Amygdala (tissue), 56 donors: ENCODE measurements around the gene PRKAG2.
A peak's percentile ranks its signal among the peaks of the same experiment; 100 is the strongest.
"Not testable (repeated sequence)": the region's sequence is repeated elsewhere in the genome, so short reads cannot be mapped to it uniquely, and the experiment has no call there.

ENCODE experiments used
- DNase-seq, 56 donors: peaks; one replicate each; lab custom pipeline; 2025; lab: John Stamatoyannopoulos, UW

The PRKAG2 gene

DNA sequence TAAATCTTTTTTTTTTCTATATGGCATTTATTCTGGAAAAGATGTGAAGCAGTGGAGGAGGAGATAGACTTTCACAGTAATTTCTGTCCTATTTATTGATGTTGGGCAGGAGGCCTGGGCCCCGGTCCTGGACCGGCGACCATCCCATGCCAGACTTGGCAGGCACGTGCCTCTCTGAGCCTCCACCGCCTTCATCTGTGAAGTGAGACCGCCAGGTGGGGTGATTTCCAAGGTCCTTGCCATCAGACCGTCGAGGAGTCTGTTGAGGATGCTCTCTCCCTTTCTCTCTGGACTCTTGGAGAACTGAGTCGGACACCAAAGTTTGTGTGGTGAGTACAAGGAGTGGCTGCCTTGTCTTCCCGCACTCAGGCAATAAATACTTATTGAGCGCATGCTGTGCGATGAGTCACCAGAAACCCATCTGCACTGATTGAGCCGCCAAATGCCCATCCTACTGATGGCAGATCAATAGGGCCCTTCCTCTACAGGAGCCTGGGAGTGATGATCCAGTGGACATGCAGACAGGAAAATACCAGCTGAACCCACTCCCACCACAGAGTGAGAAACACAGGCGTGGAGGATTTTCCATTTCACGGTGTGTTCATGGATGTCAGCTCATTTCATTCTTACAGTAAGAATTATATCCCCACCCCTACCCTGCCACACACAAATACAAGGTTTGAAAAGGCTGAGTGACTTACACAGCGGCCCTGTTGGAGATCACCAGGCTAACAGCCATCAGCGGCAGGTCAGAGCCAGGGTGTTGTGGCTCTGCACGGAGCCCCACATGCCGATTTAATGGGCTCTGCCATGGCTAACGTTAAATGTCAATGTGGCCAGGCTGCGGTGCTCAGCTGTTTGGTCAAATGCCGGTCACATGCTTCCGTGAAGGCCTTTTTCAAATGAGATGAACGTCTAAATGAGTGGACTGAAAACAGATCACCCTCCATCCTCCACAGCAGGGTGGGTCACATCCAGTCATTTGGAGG lies 11.5 kb upstream of the PRKAG2 start:
- DNase-seq = no peak

DNA sequence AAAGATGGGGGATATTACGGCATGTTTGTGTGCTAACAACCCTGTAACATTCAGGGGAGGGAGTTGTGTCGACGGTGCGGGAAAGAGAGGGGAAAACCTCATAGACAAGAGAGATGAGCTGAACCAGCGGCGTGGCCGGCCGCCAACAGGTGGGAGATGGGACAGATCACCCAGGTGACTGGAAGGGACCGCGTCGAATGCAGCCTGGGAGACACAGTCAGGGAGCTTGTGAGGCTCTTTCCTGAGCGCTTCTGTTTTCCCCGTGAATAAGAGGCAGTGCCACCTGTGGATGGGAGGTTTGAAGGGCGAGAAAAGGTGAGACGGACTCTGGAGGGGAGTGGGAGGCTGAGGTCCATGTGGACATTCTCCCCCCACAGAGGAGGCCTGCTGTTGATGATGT lies 9.9 kb upstream of the PRKAG2 start:
- no peak for DNase-seq

DNA sequence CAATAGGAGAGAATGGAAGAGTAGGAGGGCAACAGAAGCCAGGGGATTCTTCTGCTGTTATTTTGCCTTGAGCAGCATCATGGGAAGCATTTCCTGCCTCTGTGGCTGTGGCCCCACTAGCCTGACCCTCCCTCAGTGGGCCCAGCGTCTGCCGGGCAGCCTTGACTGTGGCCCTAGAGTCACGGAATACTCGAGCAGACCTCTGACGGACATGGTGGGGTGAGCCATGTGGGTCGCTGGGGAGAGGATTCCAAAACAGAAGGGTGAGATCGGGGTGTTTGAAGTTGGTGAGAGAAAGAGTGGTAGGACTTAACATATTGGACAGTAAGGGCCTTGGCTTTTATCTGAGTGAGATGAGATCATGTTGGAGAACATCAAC lies 8.3 kb upstream of the PRKAG2 start:
- no peak for DNase-seq

GRCh38 chr7:151884312-151885201 lies 7.6 kb upstream of the PRKAG2 start:
- no peak for DNase-seq

- no peak for DNase-seq
These were observed 6.9 kb upstream of the PRKAG2 start for GRCh38 chr7:151883857-151884256.

DNA sequence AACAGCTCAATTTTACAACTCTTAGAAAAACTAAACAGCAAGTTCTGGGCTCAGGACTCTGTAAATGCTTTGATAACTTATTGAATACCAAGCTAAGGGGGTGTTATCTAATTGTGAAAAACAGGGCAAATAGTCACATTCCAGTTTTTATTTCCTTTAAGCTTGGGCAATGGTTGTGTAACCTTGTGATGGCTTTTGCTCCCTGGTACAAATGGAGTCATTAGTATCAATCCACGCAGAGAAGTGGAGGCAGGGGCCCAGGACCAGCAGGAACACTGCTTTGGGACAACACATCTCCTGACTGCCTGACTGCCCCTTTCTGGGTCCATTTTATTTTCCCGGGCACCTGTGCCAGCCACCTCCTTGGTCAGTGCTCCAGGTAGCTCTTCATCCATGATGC lies 5.8 kb upstream of the PRKAG2 start:
- DNase-seq = no peak

GRCh38 chr7:151880688-151881087 lies 3.8 kb upstream of the PRKAG2 start:
- DNase-seq = no peak

- peak in 7 of 56 donors; percentile 15 to 38 (median 24) for DNase-seq
These were observed 1.3 kb upstream of the PRKAG2 start for GRCh38 chr7:151877911-151878835.

DNA sequence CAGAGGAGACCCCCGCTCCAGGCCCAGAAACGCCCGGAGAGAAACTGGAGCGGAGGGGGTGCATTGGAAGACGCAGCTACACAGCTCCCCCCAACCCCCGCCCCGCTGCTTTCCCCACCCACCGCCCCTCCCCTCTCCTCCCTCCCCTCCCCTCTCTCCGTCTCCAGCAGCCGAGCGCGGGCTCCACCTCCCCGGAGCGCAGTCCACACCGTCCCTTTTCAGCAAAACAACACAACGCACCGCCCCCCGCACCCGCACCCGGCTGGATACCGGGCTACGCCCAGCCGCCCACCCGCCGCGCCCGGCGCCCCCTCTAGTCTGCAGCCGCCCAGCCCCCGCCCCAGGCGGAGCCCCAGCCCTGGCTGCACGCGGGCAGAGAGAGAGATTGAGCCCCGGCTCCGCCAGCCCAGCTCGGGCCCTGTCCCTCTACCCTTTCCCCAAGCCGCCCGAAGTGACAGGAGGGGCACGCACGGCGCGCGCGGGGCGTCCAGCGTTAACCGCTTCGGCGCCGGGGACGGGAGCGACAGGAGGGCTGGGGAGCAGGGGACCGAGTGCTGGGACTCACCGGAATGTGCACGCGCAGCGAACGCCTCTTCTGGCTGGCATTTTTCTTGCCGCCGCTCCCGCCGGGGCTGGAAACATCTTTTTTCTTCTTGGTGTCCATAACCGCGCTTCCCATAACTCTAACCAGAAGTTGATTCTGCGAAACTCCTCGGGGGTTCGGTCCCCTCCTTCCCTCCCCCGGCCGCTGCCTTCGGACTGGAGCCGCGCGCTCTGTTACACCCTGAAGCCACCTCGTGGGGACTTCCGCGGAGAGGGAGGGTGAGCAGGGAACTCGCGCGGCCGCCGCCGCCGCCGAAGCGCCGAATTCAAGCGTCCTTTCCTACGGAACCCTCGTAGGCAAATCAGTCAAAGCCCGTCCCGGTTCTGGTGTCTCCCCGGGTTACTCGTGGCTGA lies 695 bp downstream of the PRKAG2 start:
- peak in 52 of 56 donors; percentile 12 to 85 (median 62) for DNase-seq

DNA sequence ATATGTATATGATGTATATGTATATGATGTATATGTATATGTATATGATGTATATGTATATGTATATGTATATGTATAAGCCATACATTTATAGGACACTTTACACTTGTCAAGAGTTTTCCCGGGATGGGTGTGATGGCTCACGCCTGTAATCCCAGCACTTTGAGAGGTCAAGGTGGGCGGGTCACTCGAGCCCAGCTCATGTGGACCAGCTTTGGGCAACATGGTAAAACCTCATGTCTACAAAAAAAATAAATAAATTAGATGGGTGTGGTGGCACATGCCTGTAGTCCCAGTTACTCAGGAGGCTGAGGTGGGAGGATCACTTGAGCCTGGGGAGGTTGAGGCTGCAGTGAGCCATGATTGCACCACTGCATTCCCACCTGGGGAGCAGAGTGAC lies 2.4 kb downstream of the PRKAG2 start:
- DNase-seq = not testable (repeated sequence)

GRCh38 chr7:151873402-151873965 lies 3.4 kb downstream of the PRKAG2 start:
- DNase-seq = no peak

GRCh38 chr7:151872531-151873401 lies 4.1 kb downstream of the PRKAG2 start:
- no peak for DNase-seq

- peak in 2 of 56 donors; percentile 11 to 23 for DNase-seq
These were observed 5.0 kb downstream of the PRKAG2 start for GRCh38 chr7:151871904-151872303.

DNA sequence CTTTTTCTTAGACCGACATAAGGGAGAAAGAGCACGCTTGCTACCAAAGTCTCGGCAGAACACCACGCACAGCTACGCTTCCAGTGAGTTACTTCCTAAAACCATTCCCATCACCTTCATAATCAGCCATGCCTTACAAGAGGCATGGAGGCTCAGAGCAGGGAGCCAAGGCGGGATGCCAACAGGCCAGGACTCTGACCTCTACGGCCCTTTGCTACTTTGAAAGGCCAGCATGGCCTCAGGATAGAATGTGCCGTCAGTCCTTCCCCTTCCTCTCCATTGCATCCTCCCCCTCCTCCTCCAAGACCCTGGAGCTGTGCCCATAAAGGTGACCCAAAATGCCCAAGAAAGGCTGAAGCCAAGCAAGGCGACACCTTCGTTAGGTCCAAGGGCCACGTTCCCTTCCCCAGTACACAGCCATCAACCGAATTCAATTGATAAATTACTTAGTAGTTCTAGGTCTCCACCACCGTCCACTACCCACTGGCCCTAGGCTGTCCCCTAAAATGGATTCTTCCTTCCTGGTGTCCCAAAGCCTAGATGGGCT lies 5.7 kb downstream of the PRKAG2 start:
- no peak for DNase-seq

DNA sequence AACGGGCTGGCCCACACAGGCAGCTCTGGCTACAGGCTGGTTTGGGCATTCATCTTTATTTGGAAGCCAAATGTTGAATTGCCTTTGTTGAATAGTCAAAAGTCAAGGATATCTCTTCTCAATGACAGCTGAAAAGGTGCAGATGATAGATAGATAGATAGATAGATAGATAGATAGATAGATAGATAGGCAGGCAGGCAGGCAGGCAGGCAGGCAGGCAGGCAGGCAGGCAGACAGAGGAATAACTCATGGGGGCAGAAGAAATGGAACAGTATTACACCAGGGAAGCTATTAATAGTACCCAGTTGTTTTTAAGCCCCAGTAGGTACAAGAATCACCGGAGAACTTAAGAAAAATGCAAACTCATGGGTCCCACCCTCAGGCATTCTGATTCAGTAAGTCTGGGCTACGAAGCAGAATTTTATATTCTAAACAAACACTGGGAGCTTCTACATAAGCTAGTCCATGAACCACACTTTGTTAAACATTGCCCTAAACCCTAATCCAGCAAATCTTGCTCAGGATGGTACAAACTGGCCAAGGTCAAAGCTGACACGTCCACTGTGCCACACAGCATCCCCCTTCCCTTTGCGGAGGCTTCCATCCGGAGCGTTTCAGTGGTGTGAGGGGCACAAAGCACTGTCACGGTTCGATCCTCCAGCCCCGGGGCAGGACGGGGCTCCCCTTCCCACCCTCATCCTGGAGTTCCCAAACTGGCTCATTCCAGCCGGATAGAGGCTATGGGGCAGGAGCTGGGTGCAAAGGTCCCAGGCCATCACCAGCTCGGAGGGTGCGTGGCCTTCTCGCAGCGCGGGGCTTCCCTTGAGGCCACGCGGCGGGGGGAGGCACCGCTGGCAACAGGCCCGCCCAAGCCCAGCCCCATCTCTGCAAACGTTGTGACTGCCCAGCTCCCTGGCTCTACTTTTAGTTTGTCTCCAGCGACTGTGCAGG lies 6.7 kb downstream of the PRKAG2 start:
- DNase-seq = no peak

- peak in 1 of 56 donors; percentile 14 for DNase-seq
These were observed 7.5 kb downstream of the PRKAG2 start for GRCh38 chr7:151869455-151869854.
